HepG2 (cell line): ENCODE measurements around the gene C5AR1. TPM values are rescaled to one million over a fixed set of nuclear protein-coding genes. Genes with fewer than 3 reads are reported as not detected.

ENCODE experiments used
- ELF3 ChIP-seq: IDR thresholded peaks from 2 replicates; pipeline ENCODE4 v1.6.1; 2016; ENCODE audit warnings: missing genetic modification reagents, missing compliant biosample characterization
- FOXO1 ChIP-seq: sonication (generic); formaldehyde crosslinking; IDR thresholded peaks from 2 replicates; pipeline ENCODE4 v1.4.0; 2020; ENCODE audit warnings: missing genetic modification reagents
- JUND ChIP-seq: sonication (generic); formaldehyde crosslinking; IDR thresholded peaks from 2 replicates; pipeline ENCODE4 v1.8.0; 2022; ENCODE audit warnings: mild to moderate bottlenecking, missing genetic modification reagents
- KAT8 ChIP-seq: IDR thresholded peaks from 2 replicates; pipeline ENCODE4 v1.6.1; 2016; ENCODE audit warnings: missing genetic modification reagents, missing compliant biosample characterization
- MED1 ChIP-seq: sonication (generic); formaldehyde crosslinking; IDR thresholded peaks from 2 replicates; pipeline ENCODE4 v1.4.0; 2020; ENCODE audit warnings: missing genetic modification reagents
- MTA1 ChIP-seq: sonication (generic); formaldehyde crosslinking; IDR thresholded peaks from 2 replicates; pipeline ENCODE4 v1.4.0; 2020; ENCODE audit warnings: missing genetic modification reagents, mild to moderate bottlenecking, borderline replicate concordance
- MYPOP ChIP-seq: sonication (generic); formaldehyde crosslinking; IDR thresholded peaks from 2 replicates; pipeline ENCODE4 v1.8.1; 2023; ENCODE audit warnings: mild to moderate bottlenecking, moderate library complexity, missing genetic modification reagents
- NFKB2 ChIP-seq: sonication (generic); formaldehyde crosslinking; IDR thresholded peaks from 2 replicates; pipeline ENCODE4 v1.4.0; 2020; ENCODE audit warnings: missing genetic modification reagents, borderline replicate concordance
- NKX3-1 ChIP-seq: sonication (generic); formaldehyde crosslinking; IDR thresholded peaks from 2 replicates; pipeline ENCODE4 v1.5.0; 2020; ENCODE audit warnings: missing genetic modification reagents
- ONECUT2 ChIP-seq: sonication (generic); formaldehyde crosslinking; IDR thresholded peaks from 2 replicates; pipeline ENCODE4 v1.4.0; 2020; ENCODE audit warnings: missing genetic modification reagents
- SKIL ChIP-seq: sonication (generic); formaldehyde crosslinking; IDR thresholded peaks from 2 replicates; pipeline ENCODE4 v1.8.0; 2022; ENCODE audit warnings: missing genetic modification reagents, mild to moderate bottlenecking, moderate library complexity, borderline replicate concordance
- TFAP4 ChIP-seq: sonication (generic); IDR thresholded peaks from 2 replicates; pipeline ENCODE4 v1.6.1; 2016; ENCODE audit warnings: low read depth, borderline replicate concordance
- TOE1 ChIP-seq: sonication (generic); formaldehyde crosslinking; IDR thresholded peaks from 2 replicates; pipeline ENCODE4 v1.4.0; 2020; ENCODE audit warnings: mild to moderate bottlenecking, missing genetic modification reagents
- ZFX ChIP-seq: sonication (generic); formaldehyde crosslinking; IDR thresholded peaks from 2 replicates; pipeline ENCODE4 v1.4.0; 2020; ENCODE audit warnings: mild to moderate bottlenecking, low read depth, missing genetic modification reagents, moderate library complexity
- ZFYVE20 ChIP-seq: sonication (generic); formaldehyde crosslinking; IDR thresholded peaks from 2 replicates; pipeline ENCODE4 v1.8.0; 2023; ENCODE audit warnings: low read depth, mild to moderate bottlenecking, moderate library complexity, missing genetic modification reagents, borderline replicate concordance
- ZNF292 ChIP-seq: sonication (generic); formaldehyde crosslinking; IDR thresholded peaks from 2 replicates; pipeline ENCODE4 v1.8.1; 2022; ENCODE audit warnings: mild to moderate bottlenecking, low read depth, missing genetic modification reagents, borderline replicate concordance
- ZNF333 ChIP-seq: sonication (generic); formaldehyde crosslinking; IDR thresholded peaks from 2 replicates; pipeline ENCODE4 v1.4.0; 2020; ENCODE audit warnings: mild to moderate bottlenecking, missing genetic modification reagents, borderline replicate concordance
- ZNF414 ChIP-seq: sonication (generic); formaldehyde crosslinking; IDR thresholded peaks from 2 replicates; pipeline ENCODE4 v1.5.0; 2020; ENCODE audit warnings: missing genetic modification reagents
- ZNF737 ChIP-seq: sonication (generic); formaldehyde crosslinking; IDR thresholded peaks from 2 replicates; pipeline ENCODE4 v1.5.0; 2020; ENCODE audit warnings: missing genetic modification reagents, mild to moderate bottlenecking, borderline replicate concordance
- ZNF770 ChIP-seq: sonication (generic); formaldehyde crosslinking; IDR thresholded peaks from 2 replicates; pipeline ENCODE4 v1.5.0; 2020; ENCODE audit warnings: mild to moderate bottlenecking, missing genetic modification reagents
- polyA plus RNA-seq, 8 experiments: library from polyadenylated mRNA; depleted of rRNA in 3 of 8; stranded (reverse) in 7 of 8; unstranded in 1 of 8; fragments of >200 nt; fragmentation: Illumina TruSeq in 4 of 8; extraction: Trizol in 4 of 8; gene quantifications; 2 replicates each; pipeline versions ENCODE4 v1.2.1 to v1.2.3, GENCODE V29; 2011 to 2016; ENCODE audit warnings: low read depth in 4 of 8, missing spikeins in 1 of 8, mixed read lengths in 1 of 8; ENCODE audit not compliant: insufficient read depth in 1 of 8
- total RNA-seq, 5 experiments: library from RNA; depleted of rRNA; stranded (reverse); fragments of >200 nt; fragmentation: Illumina TruSeq; extraction: Trizol; gene quantifications; 2 replicates each; pipeline ENCODE4 v1.2.3, GENCODE V29; 2016; ENCODE audit warnings: low read depth in 1 of 5

The C5AR1 gene
- total and polyA plus RNA-seq, 2 of the 13 experiments (the other 11 are each of a cell fraction or from before 2014, with no cell fraction given), result 0.07 to 1.6 TPM

- TF ChIP-seq SKIL (CRISPR knock-in tag), result peak; percentile 43; the same call in 1 of the 2 replicates
- TF ChIP-seq FOXO1 (CRISPR knock-in tag), result peak; percentile 50; the same call in 1 of the 2 replicates
- TF ChIP-seq ZFYVE20, result no peak
- peak; percentile 60; the same call in 1 of the 2 replicates for TF ChIP-seq NFKB2
- peak; percentile 60; the same call in 1 of the 2 replicates for TF ChIP-seq ZNF770 (CRISPR knock-in tag)
- TF ChIP-seq JUND (CRISPR knock-in tag), result no peak
- TF ChIP-seq ZFX (CRISPR knock-in tag), result peak; percentile 51; the same call in 1 of the 2 replicates
- TF ChIP-seq ZNF333 (CRISPR knock-in tag), result no peak
- no peak for TF ChIP-seq TOE1 (CRISPR knock-in tag)
- no peak for TF ChIP-seq ZNF414 (CRISPR knock-in tag)
- TF ChIP-seq TFAP4, result peak; percentile 61; the same call in 1 of the 2 replicates
- peak; percentile 47; the same call in 1 of the 2 replicates for TF ChIP-seq ELF3 (CRISPR knock-in tag)
- no peak for TF ChIP-seq ONECUT2 (CRISPR knock-in tag)
- no peak for TF ChIP-seq NKX3-1 (CRISPR knock-in tag)
- TF ChIP-seq MED1 (CRISPR knock-in tag), result peak; percentile 76
- TF ChIP-seq MTA1, result peak; percentile 71; the same call in 1 of the 2 replicates
- peak; percentile 84 for TF ChIP-seq ZNF292 (CRISPR knock-in tag)
- 0 out of 2 replicates have a peak, but pooled peaks have one; percentile 33 for TF ChIP-seq MYPOP (CRISPR knock-in tag)
- no peak for TF ChIP-seq ZNF737 (CRISPR knock-in tag)
- peak; percentile 57 for TF ChIP-seq KAT8 (CRISPR knock-in tag)
These were observed 43.6 kb downstream of the C5AR1 start (continued) for GRCh38 chr19:47353307-47353712.
